HL-60 (cell line): ENCODE measurements around the gene OR2A12.

Experiments used
- CTCF ChIP-seq: IDR thresholded peaks from one replicate; pipeline ENCODE4 v1.5.1; 2011; ENCODE audit warnings: low read length, control low read depth, inconsistent platforms; ENCODE audit not compliant: insufficient read depth
- GABPA ChIP-seq: IDR thresholded peaks from 2 replicates; pipeline ENCODE4 v1.6.1; 2012; ENCODE audit warnings: low read depth
- POLR2AphosphoS5 ChIP-seq: IDR thresholded peaks from 2 replicates; pipeline ENCODE4 v1.6.1; 2012; ENCODE audit warnings: low read depth
- REST ChIP-seq: IDR thresholded peaks from 2 replicates; pipeline ENCODE4 v1.6.1; 2012; ENCODE audit warnings: low read depth; ENCODE audit not compliant: insufficient replicate concordance

- no peak for TF ChIP-seq CTCF
- no peak for TF ChIP-seq GABPA
- TF ChIP-seq POLR2AphosphoS5: no peak
- TF ChIP-seq REST: no peak
Observed at GRCh38 chr7:144113651-144114050, 27.6 kb downstream of the OR2A12 start.
